Measurements from ENCODE around the gene PTEN.

The PTEN gene

GRCh38 chr10:87978166-87978565 lies 114.7 kb downstream of the PTEN start:
- no peak for DNase-seq (ENCODE audit: low read depth)

DNA sequence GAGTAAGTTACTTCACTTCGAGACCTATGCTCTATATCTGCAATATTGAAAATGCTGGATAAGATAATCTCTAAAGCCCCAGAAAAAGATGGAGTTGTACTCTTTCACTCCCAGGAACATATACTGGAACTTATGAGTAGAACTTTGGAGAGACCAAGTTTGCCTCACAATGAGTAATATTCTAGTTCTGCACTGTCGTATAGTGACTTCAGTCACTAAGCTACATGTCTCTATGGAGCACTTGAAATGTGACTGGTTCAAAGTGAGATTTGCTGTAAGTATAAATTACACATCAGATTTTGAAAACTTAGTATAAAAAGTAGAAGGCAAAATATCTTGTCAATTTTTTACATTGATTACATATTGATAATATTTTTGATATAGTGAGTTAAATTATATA lies 116.4 kb downstream of the PTEN start:
- no peak for DNase-seq (ENCODE audit: low read depth)

- DNase-seq (ENCODE audit: low read depth): no peak
Measured at GRCh38 chr10:87983716-87984115, 120.3 kb downstream of the PTEN start.

- no peak for DNase-seq (ENCODE audit: low read depth)
Measured at GRCh38 chr10:87987206-87987605, 123.8 kb downstream of the PTEN start.

DNA sequence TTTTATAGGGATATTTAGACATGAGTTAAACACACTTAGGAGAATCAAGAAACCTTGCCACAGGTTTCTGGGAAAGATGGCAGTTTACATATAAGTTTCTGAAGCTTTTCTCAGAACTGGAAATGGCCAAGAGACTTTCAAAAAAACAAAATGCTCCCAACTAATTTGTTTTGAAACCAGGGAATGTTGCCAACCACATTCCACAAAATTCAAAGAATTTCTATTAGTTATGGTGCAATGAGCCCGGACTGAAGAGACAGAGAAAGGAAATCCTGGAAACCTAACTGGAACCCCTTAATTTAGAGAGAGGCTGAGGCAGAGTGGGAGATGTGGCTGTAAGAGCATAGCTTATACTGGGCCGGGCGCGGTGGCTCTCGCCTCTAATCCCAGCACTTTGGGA lies 128.5 kb downstream of the PTEN start:
- no peak for DNase-seq (ENCODE audit: low read depth)

GRCh38 chr10:88004451-88004850 lies 141.0 kb downstream of the PTEN start:
- DNase-seq (ENCODE audit: low read depth): no peak

GRCh38 chr10:88006261-88006660 lies 142.8 kb downstream of the PTEN start:
- no peak for DNase-seq (ENCODE audit: low read depth)

GRCh38 chr10:88008866-88009470 lies 145.5 kb downstream of the PTEN start:
- DNase-seq (ENCODE audit: low read depth): no peak

- no peak for DNase-seq (ENCODE audit: low read depth)
Measured at GRCh38 chr10:88012641-88013040, 149.2 kb downstream of the PTEN start.

- DNase-seq (ENCODE audit: low read depth): no peak
Measured at GRCh38 chr10:88017781-88018180, 154.4 kb downstream of the PTEN start.

- DNase-seq (ENCODE audit: low read depth): no peak
Measured at GRCh38 chr10:88019753-88020152, 156.3 kb downstream of the PTEN start.
